H1 (cell line): ENCODE data around the gene SPTSSA. TPM values are rescaled to one million over a fixed set of nuclear protein-coding genes. Genes with fewer than 3 reads are reported as not detected.

Source experiments
- CTCF ChIA-PET: fragments of 300-600 bp; sonication (Branson Sonifier 250); formaldehyde crosslinking; loops from one replicate; lab custom pipeline; 2021; ENCODE audit not compliant: partially characterized antibody; lab: Charles Lee
- POLR2A ChIA-PET: fragments of 300-600 bp; sonication (Branson Sonifier 250); formaldehyde crosslinking; loops from one replicate; lab custom pipeline; 2021; ENCODE audit warnings: inconsistent platforms; ENCODE audit not compliant: partially characterized antibody; lab: Charles Lee
- DNase-seq, 2 experiments: peaks; one replicate each; pipeline versions ENCODE4 v3.0.0 to v3.0.0-alpha.2; 2010 to 2022; ENCODE audit warnings: low spot score in 2 of 2, low read depth in 1 of 2, mixed read lengths in 1 of 2
- FAIRE-seq: peaks from 2 replicates; lab custom pipeline; 2011; peaks lifted over from hg19 to GRCh38; lab: Jason Lieb, UNC
- H2AFZ ChIP-seq: 2 replicates; pipeline ENCODE4 v1.8.1; 2012; ENCODE audit warnings: low read length, inconsistent platforms
- H2AK5ac ChIP-seq: 2 replicates; pipeline ENCODE4 v1.6.1; 2013; ENCODE audit warnings: low read depth, low read length
- H2BK120ac ChIP-seq: replicated peaks from 2 replicates; pipeline ENCODE3; 2013; ENCODE audit warnings: low read depth, low read length, inconsistent platforms
- H2BK12ac ChIP-seq: 2 replicates; pipeline ENCODE4 v1.6.1; 2013; ENCODE audit warnings: low read depth, low read length
- H2BK15ac ChIP-seq: 2 replicates; pipeline ENCODE4 v1.6.1; 2013; ENCODE audit warnings: low read length
- H2BK20ac ChIP-seq: 2 replicates; pipeline ENCODE4 v1.6.1; 2013; ENCODE audit warnings: low read length
- H2BK5ac ChIP-seq: 2 replicates; pipeline ENCODE4 v1.6.1; 2013; ENCODE audit warnings: low read depth, low read length
- H3K14ac ChIP-seq: 2 replicates; pipeline ENCODE4 v1.6.1; 2013; ENCODE audit warnings: inconsistent platforms; ENCODE audit not compliant: insufficient read length
- H3K18ac ChIP-seq: 2 replicates; pipeline ENCODE4 v1.6.1; 2013; ENCODE audit warnings: low read length; ENCODE audit errors: extremely low read depth
- H3K23ac ChIP-seq: 2 replicates; pipeline ENCODE4 v1.6.1; 2013; ENCODE audit warnings: inconsistent platforms; ENCODE audit not compliant: insufficient read length
- H3K23me2 ChIP-seq: 2 replicates; pipeline ENCODE4 v1.6.1; 2013; ENCODE audit warnings: low read depth, low read length
- H3K27ac ChIP-seq: 2 replicates; pipeline ENCODE4 v1.6.1; 2011; ENCODE audit warnings: low read depth, low read length, inconsistent platforms
- H3K27me3 ChIP-seq, 4 experiments: replicated peaks in 1 of 4; 1 replicate in 1 of 4; 2 replicates in 3 of 4; pipeline versions ENCODE4 v1.6.1 to v1.8.1; 2011 to 2013; ENCODE audit warnings: low read length in 3 of 4, mild to moderate bottlenecking in 3 of 4, inconsistent platforms in 2 of 4, mixed read lengths in 2 of 4, moderate library complexity in 1 of 4; ENCODE audit not compliant: control insufficient read depth in 3 of 4, insufficient read depth in 3 of 4; ENCODE audit errors: extremely low read depth in 1 of 4
- H3K36me3 ChIP-seq, 4 experiments: 2 replicates each; pipeline versions ENCODE4 v1.6.1 to v1.8.1; 2011 to 2013; ENCODE audit warnings: mild to moderate bottlenecking in 4 of 4, low read length in 3 of 4, moderate library complexity in 2 of 4, control low read depth in 1 of 4, inconsistent platforms in 1 of 4; ENCODE audit not compliant: insufficient read depth in 4 of 4, control insufficient read depth in 2 of 4
- H3K4ac ChIP-seq: replicated peaks from 2 replicates; pipeline ENCODE3; 2013; ENCODE audit warnings: low read length, low read depth, mixed read lengths, inconsistent platforms; ENCODE audit not compliant: insufficient read length
- H3K4me1 ChIP-seq, 4 experiments: replicated peaks in 1 of 4; 1 replicate in 1 of 4; 2 replicates in 3 of 4; pipeline versions ENCODE4 v1.6.1 to v1.8.1; 2011 to 2013; ENCODE audit warnings: low read length in 3 of 4, inconsistent platforms in 2 of 4, mixed read lengths in 1 of 4; ENCODE audit not compliant: insufficient read depth in 4 of 4, control insufficient read depth in 3 of 4
- H3K4me2 ChIP-seq, 2 experiments: 2 replicates each; pipeline versions ENCODE4 v1.6.1 to v1.8.1; 2011 to 2013; ENCODE audit warnings: low read depth in 2 of 2, low read length in 2 of 2, control low read depth in 1 of 2, inconsistent platforms in 1 of 2, mild to moderate bottlenecking in 1 of 2; ENCODE audit not compliant: insufficient read depth in 1 of 2
- H3K4me3 ChIP-seq, 4 experiments: fragments of 200-600, 300-600 bp in 1 of 4; sonication (generic), shearing (Covaris generic), sonication (Bioruptor Twin) in 1 of 4; 2 replicates each; pipeline versions ENCODE4 v1.5.1 to v1.8.1; 2011 to 2016; ENCODE audit warnings: low read length in 4 of 4, low read depth in 3 of 4, control low read depth in 2 of 4, inconsistent platforms in 2 of 4, mild to moderate bottlenecking in 2 of 4, mixed read lengths in 1 of 4, moderate library complexity in 1 of 4; ENCODE audit not compliant: insufficient read depth in 2 of 4; ENCODE audit errors: extremely low read depth in 1 of 4
- H3K56ac ChIP-seq: replicated peaks from 2 replicates; pipeline ENCODE3; 2013; ENCODE audit warnings: low read depth, mild to moderate bottlenecking, mixed read lengths, low read length, inconsistent platforms; ENCODE audit not compliant: insufficient read length
- H3K79me1 ChIP-seq: 2 replicates; pipeline ENCODE4 v1.6.1; 2013; ENCODE audit warnings: low read depth, low read length, control low read depth
- H3K79me2 ChIP-seq, 2 experiments: 2 replicates each; pipeline versions ENCODE4 v1.6.1 to v1.8.1; 2012 to 2013; ENCODE audit warnings: low read length in 2 of 2, mild to moderate bottlenecking in 2 of 2, inconsistent platforms in 1 of 2; ENCODE audit not compliant: insufficient read depth in 2 of 2, control insufficient read depth in 1 of 2
- H3K9ac ChIP-seq, 4 experiments: replicated peaks in 1 of 4; 1 replicate in 1 of 4; 2 replicates in 3 of 4; pipeline versions ENCODE4 v1.6.1 to v1.8.1; 2011 to 2013; ENCODE audit warnings: low read depth in 3 of 4, low read length in 3 of 4, control low read depth in 2 of 4, mild to moderate bottlenecking in 2 of 4, moderate library complexity in 2 of 4, inconsistent platforms in 1 of 4; ENCODE audit errors: extremely low read depth in 1 of 4
- H3K9me3 ChIP-seq, 2 experiments: 2 replicates each; pipeline versions ENCODE4 v1.6.1 to v1.8.1; 2012 to 2013; ENCODE audit warnings: mild to moderate bottlenecking in 2 of 2, moderate library complexity in 2 of 2, control low read depth in 1 of 2, inconsistent platforms in 1 of 2, low read depth in 1 of 2, low read length in 1 of 2, mixed read lengths in 1 of 2; ENCODE audit not compliant: insufficient read depth in 2 of 2
- H4K20me1 ChIP-seq, 2 experiments: replicated peaks in 1 of 2; 2 replicates each; pipeline versions ENCODE3 to v1.8.1; 2011 to 2013; ENCODE audit warnings: inconsistent platforms in 2 of 2, low read length in 2 of 2, mild to moderate bottlenecking in 1 of 2; ENCODE audit not compliant: insufficient read depth in 2 of 2, control insufficient read depth in 1 of 2
- H4K5ac ChIP-seq: 2 replicates; pipeline ENCODE4 v1.6.1; 2013; ENCODE audit warnings: low read length, low read depth, mixed read lengths, inconsistent platforms; ENCODE audit not compliant: insufficient read length
- H4K8ac ChIP-seq: 2 replicates; pipeline ENCODE4 v1.8.0; 2013; ENCODE audit warnings: mild to moderate bottlenecking, moderate library complexity, low read length, inconsistent platforms; ENCODE audit not compliant: insufficient read depth; ENCODE audit errors: extremely low read depth
- H4K91ac ChIP-seq: replicated peaks from 2 replicates; pipeline ENCODE3; 2013; ENCODE audit warnings: low read length, mixed read lengths, inconsistent platforms; ENCODE audit not compliant: insufficient read length
- CHD1 ChIP-seq: IDR thresholded peaks from 2 replicates; pipeline ENCODE4 v1.6.1; 2012; ENCODE audit warnings: low read depth, low read length, improper control_type of control experiment
- NANOG ChIP-seq: IDR thresholded peaks from 2 replicates; pipeline ENCODE4 v1.6.1; 2011; ENCODE audit warnings: low read length, low read depth, mild to moderate bottlenecking, inconsistent platforms; ENCODE audit not compliant: insufficient read depth, poor library complexity, severe bottlenecking
- POLR2AphosphoS5 ChIP-seq: IDR thresholded peaks from 2 replicates; pipeline ENCODE4 v1.6.1; 2011; ENCODE audit warnings: low read depth, low read length
- POU5F1 ChIP-seq: IDR thresholded peaks from 2 replicates; pipeline ENCODE4 v1.6.1; 2011; ENCODE audit warnings: low read depth, mild to moderate bottlenecking, low read length, moderate library complexity
- RFX5 ChIP-seq: IDR thresholded peaks from 2 replicates; pipeline ENCODE4 v1.6.1; 2011; ENCODE audit warnings: low read depth, low read length, improper control_type of control experiment, borderline replicate concordance
- WGBS, 2 experiments: shearing (Covaris generic) in 1 of 2; methylation state at CpG; one replicate each; pipeline versions ENCODE4 v1.1.6 to v1.1.7; 2013 to 2015; ENCODE audit warnings: low lambda C conversion rate in 2 of 2, mixed read lengths in 2 of 2, inconsistent platforms in 1 of 2, low coverage in 1 of 2, missing lambda C conversion rate in 1 of 2; ENCODE audit not compliant: insufficient replicate concordance in 2 of 2, insufficient coverage in 1 of 2, insufficient read length in 1 of 2; ENCODE audit errors: extremely low coverage in 1 of 2, missing lambda C conversion rate in 1 of 2; 5-methylcytosine and 5-hydroxymethylcytosine counted together
- polyA plus RNA-seq, 7 experiments: library from polyadenylated mRNA; depleted of rRNA in 3 of 7; stranded (reverse) in 5 of 7; unstranded in 2 of 7; fragments of >200 nt in 5 of 7; fragments of 200-250 nt in 2 of 7; gene quantifications; 1 replicate in 5 of 7; 2 replicates in 1 of 7; 4 replicates in 1 of 7; pipeline versions ENCODE4 v1.2.1 to v1.2.3, GENCODE V29; 2011 to 2013; ENCODE audit warnings: missing spikeins in 2 of 7, mixed read lengths in 2 of 7
- total RNA-seq: library from RNA; stranded (reverse); fragmentation: NEBNext Ultra II Directional; extraction: Animal tissue kit (Norgen Biotek cat#: 25700); gene quantifications from 2 replicates; pipeline ENCODE4 v1.2.1, GENCODE V29; 2021

SPTSSA gene
- total and polyA plus RNA-seq, 2 of the 8 experiments (the other 6 are each of a cell fraction or from before 2014, with no cell fraction given) = 24.9 to 28.5 TPM

DNA sequence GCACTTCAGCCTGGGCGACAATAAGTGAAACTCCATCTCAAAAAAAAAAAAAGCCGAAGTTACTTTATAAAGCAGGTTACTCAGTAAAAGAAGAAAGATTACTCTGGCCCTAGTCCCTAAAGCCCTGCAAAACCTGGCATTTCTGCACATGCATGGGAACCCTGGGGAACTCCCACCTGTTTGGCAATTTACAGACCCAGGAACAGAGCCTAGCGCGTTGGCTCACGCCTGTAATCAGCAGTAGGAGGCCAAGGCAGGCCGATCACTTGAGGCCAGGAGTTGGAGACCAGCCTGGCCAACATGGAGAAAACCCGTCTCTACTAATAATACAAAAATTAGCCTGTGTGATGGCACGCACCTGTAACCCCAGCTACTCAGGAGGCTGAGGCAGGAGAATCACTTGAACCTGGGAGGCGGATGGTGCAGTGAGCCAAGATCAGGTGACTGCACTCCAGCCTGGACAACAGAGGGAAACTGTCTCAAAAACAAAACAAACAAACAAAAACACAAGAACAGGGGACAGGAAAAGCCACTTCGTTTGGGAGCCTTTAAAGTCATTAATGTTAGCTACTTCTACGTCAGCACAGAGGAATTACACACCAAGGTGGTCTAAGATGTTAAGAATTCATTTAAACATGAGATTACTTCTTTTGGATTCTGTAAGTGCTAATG lies 34.1 kb upstream of the SPTSSA start:
- H3K4me1 ChIP-seq = peaks cover 0 to 4% (median 3%) of the 10 kb centered on the region in 4 experiments; a peak in 4 of 7 replicates
- H3K14ac ChIP-seq = no peak overlapping the region
- H3K27me3 ChIP-seq = no peaks in the 10 kb centered on the region
- no peak overlapping the region for H2BK120ac ChIP-seq
- no peak overlapping the region for H3K18ac ChIP-seq
- no peak overlapping the region for H3K4ac ChIP-seq
- H3K4me2 ChIP-seq = no peak overlapping the region
- no peaks in the 10 kb centered on the region for H3K36me3 ChIP-seq
- H4K8ac ChIP-seq = no peak overlapping the region
- TF ChIP-seq NANOG (no peak), CHD1 (no peak), RFX5 (no peak), POLR2AphosphoS5 (no peak), POU5F1 (no peak)
- ChIA-PET CTCF (interaction anchor here (0.9 to 2.1 kb wide), 8 partner anchors 9 to 164 kb away, joined by 3 to 8 read pairs (median 4); no protein-coding TSS in a partner anchor), POLR2A (interaction anchor here (0.9 to 1.5 kb wide), 2 partner anchors 33 to 36 kb away, joined by 3 to 5 read pairs; partner anchors contain the start of gene SPTSSA)
- DNase-seq = no peak
- H2BK5ac ChIP-seq = no peak overlapping the region
- H2AFZ ChIP-seq = peak overlapping the region; percentile 68
- H2BK12ac ChIP-seq = no peak overlapping the region
- H3K79me2 ChIP-seq = no peaks in the 10 kb centered on the region
- no peaks in the 10 kb centered on the region for H3K79me1 ChIP-seq
- no peak overlapping the region for H3K4me3 ChIP-seq
- H3K9me3 ChIP-seq = no peaks in the 10 kb centered on the region
- H3K27ac ChIP-seq = no peak overlapping the region
- H2BK20ac ChIP-seq = no peak overlapping the region; the same call in 1 of the 2 replicates
- no peak overlapping the region for H3K56ac ChIP-seq
- no peak overlapping the region for H2BK15ac ChIP-seq
- no peak overlapping the region for H3K23ac ChIP-seq
- FAIRE-seq = no peak
- H3K9ac ChIP-seq = no peak overlapping the region
- no peaks in the 10 kb centered on the region for H4K20me1 ChIP-seq
- WGBS, 2 experiments = 94% methylated on average over 11 of the region's 11 CpGs; no CpG with 5 or more reads in 1 of the 2 experiments
- H4K5ac ChIP-seq = no peak overlapping the region
- no peaks in the 10 kb centered on the region for H3K23me2 ChIP-seq
- H2AK5ac ChIP-seq = no peak overlapping the region
- H4K91ac ChIP-seq = no peak overlapping the region
